ENCODE results near the gene MCF2L.

GRCh38 chr13:113074876-113075275 is 105.9 kb downstream of the MCF2L start:
- TF ChIP-seq, protein P1, sequence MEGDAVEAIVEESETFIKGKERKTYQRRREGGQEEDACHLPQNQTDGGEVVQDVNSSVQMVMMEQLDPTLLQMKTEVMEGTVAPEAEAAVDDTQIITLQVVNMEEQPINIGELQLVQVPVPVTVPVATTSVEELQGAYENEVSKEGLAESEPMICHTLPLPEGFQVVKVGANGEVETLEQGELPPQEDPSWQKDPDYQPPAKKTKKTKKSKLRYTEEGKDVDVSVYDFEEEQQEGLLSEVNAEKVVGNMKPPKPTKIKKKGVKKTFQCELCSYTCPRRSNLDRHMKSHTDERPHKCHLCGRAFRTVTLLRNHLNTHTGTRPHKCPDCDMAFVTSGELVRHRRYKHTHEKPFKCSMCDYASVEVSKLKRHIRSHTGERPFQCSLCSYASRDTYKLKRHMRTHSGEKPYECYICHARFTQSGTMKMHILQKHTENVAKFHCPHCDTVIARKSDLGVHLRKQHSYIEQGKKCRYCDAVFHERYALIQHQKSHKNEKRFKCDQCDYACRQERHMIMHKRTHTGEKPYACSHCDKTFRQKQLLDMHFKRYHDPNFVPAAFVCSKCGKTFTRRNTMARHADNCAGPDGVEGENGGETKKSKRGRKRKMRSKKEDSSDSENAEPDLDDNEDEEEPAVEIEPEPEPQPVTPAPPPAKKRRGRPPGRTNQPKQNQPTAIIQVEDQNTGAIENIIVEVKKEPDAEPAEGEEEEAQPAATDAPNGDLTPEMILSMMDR (IDR thresholded peaks at IDR 0.05; ENCODE audit: insufficient read depth, low read length, poor library complexity, severe bottlenecking), result no peak
- TF ChIP-seq EZH2phosphoT487 (conservative IDR thresholded peaks at IDR 0.05; ENCODE audit: low read length), result no peak
